ENCODE data around the gene NSD1. TPM values are rescaled to one million over a fixed set of nuclear protein-coding genes. Genes with fewer than 3 reads are reported as not detected.

Gene NSD1
- total RNA-seq, 1 donor from 2014 or later, result 56.9 TPM

DNA sequence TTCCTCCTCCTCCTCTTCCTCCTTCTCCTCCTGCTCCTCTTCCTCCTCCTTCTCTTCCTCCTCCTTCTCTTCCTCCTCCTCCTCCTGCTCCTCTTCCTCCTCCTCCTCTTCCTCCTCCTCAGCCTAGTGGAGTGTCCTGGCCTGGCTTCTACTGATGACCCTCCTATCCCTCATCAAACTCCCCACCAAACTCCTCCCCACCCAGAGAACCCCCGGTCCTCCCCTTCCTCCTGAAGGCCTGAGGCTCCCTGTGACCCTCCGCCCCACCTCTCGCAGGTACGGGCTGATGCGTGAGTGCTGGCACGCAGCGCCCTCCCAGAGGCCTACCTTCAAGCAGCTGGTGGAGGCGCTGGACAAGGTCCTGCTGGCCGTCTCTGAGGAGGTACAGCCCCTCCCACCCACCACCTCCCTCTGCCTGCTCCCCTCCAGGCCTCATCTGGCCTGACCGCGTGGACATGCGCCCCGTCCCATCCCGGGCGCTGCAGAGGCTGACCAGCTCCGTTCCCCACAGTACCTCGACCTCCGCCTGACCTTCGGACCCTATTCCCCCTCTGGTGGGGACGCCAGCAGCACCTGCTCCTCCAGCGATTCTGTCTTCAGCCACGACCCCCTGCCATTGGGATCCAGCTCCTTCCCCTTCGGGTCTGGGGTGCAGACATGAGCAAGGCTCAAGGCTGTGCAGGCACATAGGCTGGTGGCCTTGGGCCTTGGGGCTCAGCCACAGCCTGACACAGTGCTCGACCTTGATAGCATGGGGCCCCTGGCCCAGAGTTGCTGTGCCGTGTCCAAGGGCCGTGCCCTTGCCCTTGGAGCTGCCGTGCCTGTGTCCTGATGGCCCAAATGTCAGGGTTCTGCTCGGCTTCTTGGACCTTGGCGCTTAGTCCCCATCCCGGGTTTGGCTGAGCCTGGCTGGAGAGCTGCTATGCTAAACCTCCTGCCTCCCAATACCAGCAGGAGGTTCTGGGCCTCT, 36.3 kb upstream of the NSD1 start:
- no peak for DNase-seq

DNA sequence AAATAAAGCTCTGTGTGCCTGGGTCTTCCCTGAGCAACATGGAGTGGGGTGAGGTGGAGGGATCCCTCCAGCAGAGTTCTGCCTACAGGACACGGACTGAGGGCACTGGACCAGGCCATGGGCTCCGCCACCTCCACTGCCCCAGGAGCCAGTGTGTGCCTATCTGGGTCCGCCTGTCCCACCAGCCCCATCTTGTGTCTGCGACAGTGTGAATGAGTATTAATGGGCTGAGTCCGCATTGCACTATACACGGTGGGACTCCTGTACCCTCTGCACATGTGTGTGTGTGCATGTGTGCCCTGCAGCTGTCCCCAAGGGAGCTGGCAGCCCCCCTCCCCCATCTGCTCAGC, 35.5 kb upstream of the NSD1 start:
- DNase-seq, result no peak

DNA sequence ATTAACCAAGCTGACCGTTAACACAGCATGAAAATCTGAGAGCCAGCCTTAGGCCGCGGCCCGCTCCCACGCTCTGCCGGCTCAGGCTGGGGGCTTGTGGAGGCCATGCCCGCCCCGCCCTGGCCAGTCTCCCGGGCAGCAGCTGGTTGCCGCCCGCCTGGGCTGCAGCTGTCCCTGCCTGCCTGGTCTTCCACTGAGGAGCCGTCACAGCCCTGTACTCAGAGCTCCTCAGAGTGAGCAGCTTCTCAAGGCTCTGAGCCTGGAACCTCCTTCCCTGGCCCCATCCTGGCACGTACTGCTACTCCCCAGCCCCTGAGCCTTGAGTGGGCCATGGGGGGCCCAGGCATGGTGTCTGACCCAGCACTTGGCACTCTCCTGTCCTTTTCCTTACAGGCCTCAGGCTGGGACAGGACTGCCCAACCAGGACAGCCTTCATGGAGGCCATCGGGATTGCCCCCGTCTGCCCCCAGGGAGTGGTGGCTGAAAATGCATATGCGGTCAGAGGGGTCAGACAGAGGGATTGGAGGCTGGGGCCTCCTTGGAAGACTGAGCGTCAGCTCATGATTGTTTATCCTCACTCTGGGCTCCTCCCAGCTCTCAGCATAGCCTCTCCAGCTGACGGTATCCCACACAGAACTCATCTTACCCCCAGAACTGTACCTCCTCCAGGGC, 35.0 kb upstream of the NSD1 start:
- DNase-seq, result no peak

DNA sequence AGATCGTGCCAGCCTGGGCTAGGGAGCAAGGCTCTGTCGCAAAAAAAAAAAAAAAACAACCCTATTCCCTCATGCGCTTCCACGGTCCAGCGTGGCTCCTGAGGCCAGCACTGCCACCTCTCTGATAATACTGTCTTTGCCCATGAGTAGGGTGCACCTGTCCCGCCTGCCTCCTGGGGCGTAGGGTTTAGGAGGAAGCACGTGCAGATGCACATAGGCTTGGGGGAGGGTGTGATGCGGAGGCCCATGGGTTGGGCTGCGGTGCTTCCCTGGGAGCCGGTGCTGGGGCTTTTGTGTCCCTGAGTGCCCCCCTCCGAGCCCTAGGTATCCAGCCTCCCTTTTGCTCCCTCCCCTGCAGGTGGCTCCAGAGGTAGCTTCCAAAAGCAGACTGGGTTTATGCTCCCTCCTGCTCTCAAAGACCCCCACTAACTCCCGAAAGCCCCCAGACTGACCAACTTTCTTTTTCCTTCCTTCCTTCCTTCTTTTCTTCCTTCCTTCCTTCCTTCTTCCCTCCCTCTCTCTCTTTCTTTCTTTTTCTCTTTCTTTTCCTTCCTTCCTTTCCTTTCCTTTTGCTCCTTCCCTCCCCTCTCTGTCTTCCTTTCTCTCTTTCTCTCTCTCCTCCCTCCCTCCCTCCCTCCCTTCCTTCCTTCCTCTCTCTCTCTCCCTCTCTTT, 34.0 kb upstream of the NSD1 start:
- no peak for DNase-seq

DNA sequence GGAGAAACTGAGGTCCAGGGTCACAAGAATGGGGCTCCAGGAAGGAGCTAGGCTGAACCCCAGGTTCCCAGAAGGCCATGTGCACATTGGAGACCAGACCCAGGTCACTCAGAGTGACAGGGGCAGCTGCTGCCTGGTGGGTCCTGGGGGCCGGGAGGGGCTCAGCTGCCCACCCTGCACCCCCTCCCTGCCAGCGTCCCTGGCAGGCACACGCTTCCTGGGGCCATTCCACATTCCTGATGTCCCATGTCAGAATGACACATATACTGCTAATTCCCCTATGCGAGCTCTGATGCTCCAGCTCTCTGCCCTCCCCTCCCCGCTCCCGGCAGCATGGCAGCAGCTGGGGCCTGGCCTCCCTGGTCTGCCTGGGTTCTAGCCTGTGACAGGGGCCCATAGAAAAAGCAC, 32.9 kb upstream of the NSD1 start:
- DNase-seq, result no peak

DNA sequence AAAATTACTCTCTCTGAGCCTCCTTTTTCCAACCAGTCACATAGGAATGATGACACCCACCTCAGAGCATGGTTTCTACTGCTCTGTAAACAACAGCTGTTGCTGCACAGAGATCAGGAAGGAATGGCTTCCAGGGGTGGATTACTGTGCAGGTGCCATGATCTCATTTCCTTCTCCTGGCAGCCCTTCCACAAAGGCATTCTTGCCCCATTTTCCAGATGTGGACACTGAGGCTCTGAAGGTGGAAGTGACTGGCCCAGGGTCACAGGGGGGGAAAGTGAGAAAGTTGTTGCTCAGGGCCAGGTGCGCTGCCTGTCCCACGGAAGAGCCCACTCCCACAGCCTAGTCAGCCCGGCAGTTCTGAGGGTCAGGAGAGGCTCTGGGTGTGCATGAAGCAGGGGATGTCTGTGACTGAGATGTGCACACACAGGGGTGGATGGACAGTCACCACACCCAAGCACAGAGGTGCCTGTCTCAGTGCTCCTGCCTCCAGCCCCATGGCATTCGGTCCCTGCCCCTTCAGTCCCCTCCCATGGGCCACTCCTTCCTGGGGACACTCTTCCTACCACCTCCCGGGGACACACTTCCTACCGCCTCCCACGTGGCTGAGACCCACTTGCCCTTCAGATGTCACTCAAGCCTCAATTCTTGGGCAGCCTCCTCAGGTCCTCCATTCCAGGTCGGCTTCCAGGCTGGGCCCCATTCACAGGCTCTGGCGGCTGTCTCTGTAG, 29.9 kb upstream of the NSD1 start:
- DNase-seq, result no peak

DNA sequence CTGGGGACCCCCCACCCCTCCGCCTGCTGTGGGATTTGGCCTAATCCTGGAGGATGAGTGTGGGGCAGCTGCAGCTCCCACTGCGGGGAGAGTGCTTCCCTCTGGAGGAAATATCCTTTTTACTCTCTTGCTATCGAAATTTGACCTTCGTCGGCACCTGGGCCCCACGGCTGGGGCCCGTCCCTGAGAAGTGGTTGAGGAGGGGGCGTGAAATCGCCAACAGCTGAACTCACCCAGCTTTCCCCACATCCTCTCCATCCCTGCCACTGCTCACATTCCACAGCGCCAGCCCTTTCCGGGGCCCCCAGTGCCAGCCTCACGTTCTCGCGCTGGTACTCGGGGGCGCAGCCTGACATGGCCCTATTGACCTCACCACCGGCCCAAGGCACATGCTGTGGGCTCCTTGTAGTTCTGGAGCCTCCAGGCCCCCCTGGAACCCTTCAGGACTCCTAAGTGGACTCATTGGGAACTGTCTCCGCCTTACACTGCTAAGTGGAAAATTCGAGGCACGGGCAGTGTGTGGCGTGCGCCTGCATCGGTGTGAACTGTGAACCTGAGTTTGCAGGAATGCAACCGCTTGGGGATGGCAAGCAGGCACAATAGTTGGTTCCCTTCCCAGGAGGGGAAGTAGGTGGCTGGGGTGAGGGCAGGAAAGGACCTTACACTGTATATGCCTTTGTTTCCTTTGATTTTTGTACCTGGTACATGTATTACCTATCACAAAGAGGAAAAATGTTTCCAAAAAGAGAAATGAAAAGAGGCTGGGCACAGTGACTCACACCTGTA, 27.7 kb upstream of the NSD1 start:
- no peak for DNase-seq

DNA sequence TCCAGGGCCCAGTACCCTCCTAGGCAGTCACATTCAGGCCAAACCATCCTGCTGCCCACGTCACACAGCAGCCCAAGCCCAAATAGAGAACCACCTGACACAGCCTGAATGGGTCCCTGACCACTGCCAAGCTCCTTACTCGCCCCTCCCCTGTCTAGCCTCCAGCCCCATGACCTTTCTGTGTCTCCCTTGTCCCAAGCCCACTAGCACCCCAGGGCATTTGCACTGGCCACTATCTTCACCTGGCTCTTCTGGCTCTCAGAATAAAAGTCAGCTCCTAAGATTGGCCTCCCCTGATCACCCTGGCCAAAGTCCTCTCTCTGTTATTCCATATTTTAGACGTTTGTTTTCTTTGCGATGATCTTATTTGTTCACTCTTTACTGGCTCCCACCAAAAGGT, 26.4 kb upstream of the NSD1 start:
- DNase-seq, result no peak

DNA sequence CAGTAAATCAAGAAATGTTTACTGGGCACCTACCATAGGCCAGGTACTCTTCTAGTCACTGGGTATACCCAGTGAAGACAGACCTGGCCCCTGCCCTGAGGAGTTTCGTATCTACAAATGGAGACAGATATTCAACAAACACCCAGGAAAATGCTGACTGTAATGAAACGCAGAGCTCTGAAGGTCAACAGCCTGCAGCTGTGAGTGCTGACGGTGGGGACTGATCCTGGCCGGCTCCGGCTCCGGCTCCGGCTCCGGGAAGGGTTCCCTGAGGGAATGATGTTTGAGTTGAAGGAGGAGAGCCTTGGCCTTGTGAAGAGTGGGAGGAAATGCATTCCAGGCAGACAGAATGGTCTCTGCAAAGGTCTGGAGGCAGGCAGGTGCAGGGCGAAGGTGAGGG, 23.8 kb upstream of the NSD1 start:
- DNase-seq, result no peak

DNA sequence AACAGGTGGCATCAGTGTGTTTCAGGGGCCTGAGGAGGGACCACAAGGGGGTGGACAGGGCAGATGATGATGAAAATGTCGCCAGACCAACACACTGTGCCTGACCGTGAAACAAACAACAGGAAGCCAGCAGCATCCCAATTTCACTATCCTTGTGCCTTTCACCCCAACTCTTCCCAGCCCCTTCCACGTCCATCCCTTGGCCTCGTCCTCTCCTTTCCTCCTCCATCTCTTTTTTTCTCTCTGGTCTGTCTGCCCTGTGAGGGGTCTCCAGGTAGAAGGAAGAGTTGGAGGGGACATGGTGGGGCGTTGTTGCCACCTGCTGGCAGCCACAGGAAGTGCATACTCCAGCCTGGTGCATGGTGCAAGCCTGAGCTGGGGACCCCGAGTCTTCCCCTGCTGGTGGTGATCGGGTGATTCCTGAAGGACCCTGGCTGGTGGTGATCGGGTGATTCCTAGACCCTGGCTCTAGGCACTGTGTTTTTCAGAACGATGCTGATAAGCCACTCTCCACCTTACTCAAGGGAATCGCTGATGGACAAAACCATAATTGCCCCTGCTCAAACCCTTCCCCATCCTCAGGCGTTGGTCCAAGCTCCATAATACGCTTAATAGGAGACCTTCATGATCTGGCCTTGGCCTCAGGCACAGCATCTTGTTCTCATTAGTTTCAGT, 21.7 kb upstream of the NSD1 start:
- peak; percentile 22 for DNase-seq

DNA sequence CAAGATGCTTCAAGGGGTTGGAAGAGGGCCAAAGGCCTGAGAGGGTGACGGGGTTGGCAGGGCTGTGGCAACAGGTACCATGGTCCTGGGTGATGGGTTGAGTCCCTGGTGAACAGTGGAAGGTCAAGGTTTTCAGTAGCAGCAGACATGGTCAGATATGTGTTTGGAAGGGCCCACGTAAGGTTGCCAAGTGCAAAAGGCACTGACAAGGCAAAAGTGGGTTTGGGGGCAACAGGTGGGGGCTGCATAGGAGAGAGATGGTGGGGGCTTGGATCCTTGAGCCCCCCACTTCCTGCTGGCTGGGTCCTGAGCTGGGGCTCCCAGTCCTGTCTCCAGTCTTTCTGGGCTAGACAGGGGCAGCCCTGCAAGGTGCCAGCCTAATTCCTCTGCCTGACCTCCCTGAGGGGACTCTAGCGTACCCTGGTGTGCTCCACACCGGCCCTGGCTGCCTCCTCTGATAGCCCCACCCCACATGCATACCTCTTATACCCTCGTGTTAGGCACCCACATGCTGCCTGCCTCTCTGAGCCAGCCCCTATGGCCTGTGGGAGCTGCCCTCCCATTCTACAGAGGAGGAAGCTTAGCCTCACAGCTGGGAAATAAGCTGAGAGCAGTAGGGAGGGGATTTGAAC, 20.9 kb upstream of the NSD1 start:
- DNase-seq, result no peak

DNA sequence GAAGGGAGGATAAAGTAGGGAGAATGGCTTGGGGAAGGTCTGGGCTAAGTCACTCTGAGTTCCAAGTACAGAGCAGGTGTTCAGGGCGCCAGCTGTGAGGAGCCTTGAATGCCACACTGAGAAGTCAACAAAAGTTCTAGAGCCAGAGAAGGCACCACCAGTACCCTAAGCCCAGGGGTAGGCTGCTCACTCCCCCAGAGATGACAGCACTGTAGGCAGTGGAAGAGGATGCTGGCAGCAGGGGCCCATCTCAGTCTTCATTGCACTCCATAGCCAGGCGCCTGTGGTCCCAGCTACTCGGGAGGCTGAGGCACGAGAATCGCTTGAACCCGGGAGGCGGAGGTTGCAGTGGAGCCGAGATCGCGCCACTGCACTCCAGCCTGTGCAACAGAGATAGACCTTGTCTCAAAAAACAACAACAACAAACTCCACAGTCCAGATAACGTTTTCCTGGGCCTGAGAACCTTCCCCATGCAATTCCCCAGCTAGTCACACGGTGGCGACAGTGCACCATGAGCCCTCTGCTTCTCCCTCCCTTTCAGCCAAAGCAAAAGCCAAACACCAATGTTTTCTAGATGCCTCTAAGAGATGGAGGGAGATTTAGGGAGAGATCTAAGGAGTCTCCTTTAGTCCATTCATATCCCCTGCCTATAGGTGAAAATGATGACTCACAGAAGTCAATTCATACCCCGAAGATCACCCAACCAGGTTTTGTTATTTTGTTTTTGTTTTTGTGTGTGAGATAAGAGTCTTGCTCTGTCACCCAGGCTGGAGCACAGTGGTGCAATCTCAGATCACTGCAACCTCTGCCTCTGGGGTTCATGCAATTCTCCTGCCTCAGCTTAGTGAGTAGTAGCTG, 19.8 kb upstream of the NSD1 start:
- DNase-seq, result peak; percentile 83

DNA sequence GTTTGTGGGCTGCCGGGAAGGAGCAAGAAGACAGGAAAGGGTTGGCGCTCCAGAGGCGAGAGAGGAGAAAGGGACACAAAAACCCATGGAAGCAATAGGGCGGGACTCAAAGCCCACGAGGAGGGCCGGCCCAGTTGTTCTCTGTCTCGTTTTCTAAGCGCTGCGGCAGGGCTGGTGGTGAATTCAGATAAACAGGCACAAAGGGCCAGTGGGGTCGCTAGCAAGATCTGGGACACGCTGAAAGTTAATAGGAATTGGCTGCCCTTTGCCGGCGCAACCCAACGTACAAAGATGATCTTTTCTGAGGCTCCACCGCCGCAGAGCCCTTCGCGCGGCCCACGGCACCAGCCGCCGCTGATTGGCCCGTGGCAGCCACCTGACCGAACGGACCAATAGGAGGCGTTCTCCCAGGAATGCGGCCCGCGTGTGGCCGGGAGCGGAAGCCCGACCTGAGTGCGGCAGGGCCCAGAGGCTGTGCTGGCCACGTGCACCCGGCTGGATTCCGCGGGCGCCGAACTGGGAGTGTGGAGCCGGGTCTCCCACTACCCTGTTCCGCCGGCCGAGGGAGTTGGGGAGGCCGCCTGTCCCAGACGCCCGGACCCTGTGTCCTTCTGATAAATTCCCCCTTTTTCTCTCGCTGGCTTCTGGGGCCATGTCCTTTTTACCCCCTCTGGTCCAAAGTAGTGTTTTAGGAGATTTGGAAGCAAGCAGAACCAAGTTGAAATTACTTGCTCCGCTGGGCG, 16.8 kb upstream of the NSD1 start:
- DNase-seq, result peak; percentile 79

DNA sequence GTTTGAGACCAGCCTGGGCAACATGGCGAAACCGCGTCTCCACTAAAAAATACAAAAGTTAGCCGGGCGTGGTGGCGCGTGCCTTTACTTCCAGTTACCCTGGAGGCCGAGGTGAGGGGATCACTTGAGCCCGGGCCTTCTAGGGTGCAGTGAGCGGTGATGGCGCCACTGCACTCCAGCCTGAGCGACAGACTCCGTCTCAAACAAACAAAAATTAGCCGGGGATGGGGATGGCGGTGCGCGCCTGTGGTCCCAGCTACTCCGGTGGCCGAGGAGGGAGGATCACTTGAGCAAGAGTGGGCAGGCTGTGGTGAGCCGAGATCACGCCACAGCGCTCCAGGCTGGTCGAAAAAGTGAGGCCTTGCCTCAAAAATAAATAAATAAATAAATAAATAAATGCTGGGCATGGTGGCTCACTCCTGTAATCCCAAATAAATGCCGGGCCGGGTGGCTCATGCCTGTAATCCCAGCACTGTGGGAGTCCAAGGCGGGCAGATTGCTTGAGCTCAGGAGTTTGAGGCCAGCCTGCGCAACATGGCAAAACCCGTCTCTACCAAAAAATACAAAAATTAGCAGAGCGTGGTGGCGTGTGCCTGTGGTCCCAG, 16.0 kb upstream of the NSD1 start:
- no peak for DNase-seq

DNA sequence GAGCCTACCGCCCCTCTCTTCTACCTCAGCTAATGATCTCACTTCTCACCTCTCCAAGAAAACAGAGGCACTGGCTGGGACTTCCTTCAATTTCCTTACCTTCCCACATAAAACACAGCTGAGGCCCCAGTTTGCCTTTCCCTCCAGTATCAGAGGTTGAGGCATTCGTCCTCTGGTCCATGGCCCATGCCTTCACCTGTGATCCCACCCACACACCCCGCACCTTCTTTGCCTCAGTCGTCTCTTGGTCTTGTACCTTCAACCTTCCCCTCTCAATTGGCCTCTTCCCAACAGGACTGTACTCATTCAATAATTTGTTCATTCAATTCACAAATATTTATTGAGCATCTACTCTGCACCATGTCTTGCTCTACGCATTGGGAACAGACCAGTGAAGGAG, 11.0 kb upstream of the NSD1 start:
- no peak for DNase-seq

DNA sequence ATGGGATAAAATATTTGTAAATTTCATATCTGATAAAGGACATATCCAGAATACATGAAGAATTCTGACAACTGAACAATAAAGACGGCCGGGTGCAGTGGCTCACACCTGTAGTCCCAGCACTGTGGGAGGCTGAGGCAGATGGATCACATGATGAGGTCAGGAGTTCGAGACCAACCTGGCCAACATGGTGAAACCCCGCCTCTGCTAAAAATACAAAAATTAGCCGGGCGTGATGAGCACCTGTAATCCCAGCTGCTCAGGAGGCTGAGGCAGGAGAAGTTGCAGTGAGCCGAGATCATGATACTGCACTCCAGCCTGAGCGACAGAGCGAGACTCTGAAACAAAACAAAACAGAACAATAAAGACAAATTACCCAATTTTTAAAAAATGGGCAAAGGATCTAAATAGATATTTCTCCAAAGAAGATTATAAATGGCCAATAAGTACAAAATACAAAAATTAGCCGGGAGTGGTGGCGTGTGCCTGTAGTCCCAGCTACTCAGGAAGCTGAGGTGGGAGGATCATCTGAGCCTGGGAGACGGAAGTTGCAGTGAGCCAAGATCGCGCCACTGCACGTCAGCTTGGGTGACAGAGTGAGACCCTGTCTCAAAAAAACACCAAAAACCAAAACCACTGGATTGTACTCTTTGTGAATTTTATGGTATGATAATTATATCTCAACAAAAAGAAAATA, 9.6 kb upstream of the NSD1 start:
- no peak for DNase-seq

DNA sequence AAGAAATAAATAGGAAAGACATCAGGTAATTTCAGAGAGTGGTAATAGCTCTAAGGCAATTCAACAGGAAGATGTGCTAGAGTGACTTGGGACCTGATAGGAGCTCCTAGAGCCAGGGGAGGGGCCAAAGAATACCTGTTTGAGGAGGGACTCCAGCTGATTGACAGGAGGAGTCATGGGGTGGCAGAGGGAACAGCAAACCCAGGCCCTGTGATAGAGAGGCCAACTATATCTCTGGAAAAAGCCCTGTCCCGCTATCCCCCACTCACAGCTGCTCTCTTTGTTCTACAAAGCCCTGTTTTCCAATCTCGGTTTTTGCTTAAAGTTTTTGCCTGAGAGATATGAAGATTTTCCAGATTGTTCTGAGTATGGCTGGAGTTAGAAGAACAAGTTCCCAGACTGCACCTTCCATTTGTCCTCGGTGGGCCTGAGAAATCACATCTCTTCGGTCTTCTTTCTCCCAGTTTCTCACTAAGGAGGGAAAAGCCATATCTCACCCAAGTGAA, 9.0 kb upstream of the NSD1 start:
- DNase-seq, result no peak

DNA sequence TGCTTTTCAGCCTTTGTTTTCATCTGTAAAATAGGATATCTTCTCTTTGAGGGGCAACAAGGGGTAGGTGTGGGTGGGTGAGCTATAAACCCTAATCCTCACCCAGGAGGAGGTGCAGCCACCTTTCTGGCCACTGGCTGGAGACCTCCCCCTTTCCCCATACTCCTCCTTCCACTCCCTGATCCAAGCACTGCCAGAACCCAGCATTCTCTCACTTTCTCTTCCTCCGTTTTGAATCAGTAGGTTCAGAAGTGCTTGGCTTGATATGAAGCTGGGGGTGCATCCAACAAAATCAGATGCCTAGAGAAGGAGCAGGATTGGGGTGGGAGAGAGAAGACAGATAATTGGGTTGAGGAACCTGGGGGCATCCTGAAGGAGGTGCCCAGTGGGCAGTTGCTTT, 6.8 kb upstream of the NSD1 start:
- no peak for DNase-seq
